C4-2B (cell line): ENCODE results near the gene IL23A.
"Not testable (repeated sequence)": the region's sequence is repeated elsewhere in the genome, so short reads cannot be mapped to it uniquely, and the experiment has no call there.

Experiments
- H3K27ac ChIP-seq: fragments of 450-650 bp; 2 replicates; pipeline ENCODE4 v1.5.1; 2017
- ZFX ChIP-seq: fragments of 450-650 bp; IDR thresholded peaks from 2 replicates; pipeline ENCODE4 v1.6.1; 2017
- TF ChIP-seq, protein P1 (sequence below): fragments of 450-650 bp; conservative IDR thresholded peaks from 2 replicates; pipeline ENCODE4 v1.5.1; 2017; ENCODE audit warnings: mild to moderate bottlenecking

IL23A gene

DNA sequence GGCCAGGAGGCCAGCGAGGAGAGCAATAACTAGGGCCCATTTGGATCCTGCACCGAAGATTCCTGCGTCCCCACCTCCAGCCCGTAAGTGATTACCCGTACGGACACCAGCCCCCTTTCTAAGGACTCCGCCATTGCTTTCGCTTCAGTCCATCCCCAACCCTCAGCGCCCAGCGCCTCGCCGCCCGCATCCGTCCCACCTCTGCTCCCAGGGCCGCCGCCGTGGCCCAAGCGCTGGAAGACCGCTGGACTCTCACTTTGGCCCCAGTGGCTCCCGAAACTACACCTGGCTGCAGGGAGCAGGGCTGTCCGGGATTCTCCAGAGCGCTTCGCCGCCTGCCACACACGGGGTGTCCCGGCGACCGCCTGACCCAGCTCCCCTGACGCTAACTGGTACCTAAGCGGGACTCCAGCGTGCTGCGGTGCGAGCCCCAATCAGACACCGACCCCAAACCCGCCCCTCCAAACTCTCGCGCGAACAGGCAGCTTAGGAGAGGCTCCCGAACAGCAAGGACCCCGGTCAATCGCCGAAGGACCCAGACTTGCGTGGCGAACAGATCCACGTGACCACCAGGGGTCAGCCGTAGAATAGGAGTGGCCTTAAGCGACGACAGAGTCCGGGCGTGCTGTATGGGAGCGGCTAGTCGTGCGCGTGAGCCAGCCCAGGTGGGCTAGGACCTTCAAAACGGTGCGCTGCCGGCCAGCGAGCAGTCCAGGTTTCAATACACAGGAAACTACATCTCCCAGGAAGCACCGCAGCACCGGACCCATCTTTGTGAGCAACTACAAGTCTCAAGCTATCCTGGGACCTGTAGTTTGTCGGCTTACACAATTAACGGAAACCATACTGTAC, 22.8 kb upstream of the IL23A start, which contains the start of gene CNPY2:
TSS of gene CNPY2 (minus strand) at position 367 of the 852 bp plus-strand sequence. CDS start 771 bp downstream, outside the sequence.
- peak within 1 kb of the TSS; percentile 89 for H3K27ac ChIP-seq
- TF ChIP-seq ZFX, result peak; percentile 63
- TF ChIP-seq, protein P1, sequence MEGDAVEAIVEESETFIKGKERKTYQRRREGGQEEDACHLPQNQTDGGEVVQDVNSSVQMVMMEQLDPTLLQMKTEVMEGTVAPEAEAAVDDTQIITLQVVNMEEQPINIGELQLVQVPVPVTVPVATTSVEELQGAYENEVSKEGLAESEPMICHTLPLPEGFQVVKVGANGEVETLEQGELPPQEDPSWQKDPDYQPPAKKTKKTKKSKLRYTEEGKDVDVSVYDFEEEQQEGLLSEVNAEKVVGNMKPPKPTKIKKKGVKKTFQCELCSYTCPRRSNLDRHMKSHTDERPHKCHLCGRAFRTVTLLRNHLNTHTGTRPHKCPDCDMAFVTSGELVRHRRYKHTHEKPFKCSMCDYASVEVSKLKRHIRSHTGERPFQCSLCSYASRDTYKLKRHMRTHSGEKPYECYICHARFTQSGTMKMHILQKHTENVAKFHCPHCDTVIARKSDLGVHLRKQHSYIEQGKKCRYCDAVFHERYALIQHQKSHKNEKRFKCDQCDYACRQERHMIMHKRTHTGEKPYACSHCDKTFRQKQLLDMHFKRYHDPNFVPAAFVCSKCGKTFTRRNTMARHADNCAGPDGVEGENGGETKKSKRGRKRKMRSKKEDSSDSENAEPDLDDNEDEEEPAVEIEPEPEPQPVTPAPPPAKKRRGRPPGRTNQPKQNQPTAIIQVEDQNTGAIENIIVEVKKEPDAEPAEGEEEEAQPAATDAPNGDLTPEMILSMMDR, result no peak; the same call in 1 of the 2 replicates

DNA sequence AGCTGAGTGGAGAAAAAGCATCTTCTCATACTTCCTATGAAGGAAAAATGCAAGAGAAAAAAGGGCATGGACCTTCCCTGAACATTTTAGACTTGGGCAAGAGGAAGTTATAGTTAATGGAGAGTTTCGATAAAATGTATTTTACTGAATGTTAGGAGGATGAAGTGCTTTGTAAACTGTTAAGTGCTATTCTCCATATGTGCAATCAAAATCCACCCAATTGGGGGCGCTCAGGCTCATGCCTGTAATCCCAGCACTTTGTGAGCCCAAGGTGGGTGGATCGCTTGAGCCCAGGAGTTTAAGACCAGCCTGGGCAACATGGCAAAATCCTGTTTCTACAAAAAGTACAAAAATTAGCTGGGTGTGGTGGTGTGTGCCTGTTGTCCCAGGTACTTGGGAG, 21.0 kb upstream of the IL23A start:
- no peak overlapping the region for H3K27ac ChIP-seq
- no peak for TF ChIP-seq ZFX
- TF ChIP-seq, protein P1, result no peak

DNA sequence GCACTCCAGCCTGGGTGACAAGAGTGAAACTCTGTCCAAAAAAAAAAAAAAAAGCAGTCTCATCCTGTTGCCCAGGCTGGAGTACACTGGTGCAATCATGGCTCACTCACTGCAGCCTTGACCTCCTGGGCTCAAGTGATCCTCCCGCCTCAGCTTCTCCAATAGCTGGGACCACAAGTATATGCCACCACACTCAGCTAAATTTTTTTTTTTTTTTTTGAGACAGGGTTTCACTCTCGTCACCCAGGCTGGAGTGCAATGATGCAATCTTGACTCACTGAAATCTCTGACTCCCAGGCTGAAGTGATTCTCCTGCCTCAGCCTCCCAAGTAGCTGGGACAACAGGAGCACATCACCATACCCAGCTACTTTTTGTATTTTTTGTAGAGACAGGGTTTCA, 17.7 kb upstream of the IL23A start:
- no peak overlapping the region for H3K27ac ChIP-seq
- TF ChIP-seq, protein P1, result no peak
- no peak for TF ChIP-seq ZFX

DNA sequence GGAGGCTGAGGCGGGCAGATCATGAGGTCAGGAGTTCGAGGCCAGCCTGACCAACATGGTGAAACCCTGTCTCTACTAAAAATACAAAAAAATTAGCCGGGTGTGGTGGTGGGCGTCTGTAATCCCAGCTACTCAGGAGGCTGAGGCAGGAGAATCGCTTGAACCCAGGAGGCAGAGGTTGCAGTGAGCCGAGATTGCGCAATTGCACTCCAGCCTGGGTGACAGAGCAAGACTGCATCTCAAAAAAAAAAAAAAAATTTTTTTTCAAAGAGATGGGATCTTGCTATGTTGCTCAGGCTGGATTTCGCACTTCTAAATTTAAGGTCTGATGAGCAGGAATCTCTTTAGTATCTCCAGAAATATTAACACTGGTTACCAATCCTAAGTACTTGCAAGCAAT, 17.1 kb upstream of the IL23A start:
- H3K27ac ChIP-seq, result not testable (repeated sequence)

DNA sequence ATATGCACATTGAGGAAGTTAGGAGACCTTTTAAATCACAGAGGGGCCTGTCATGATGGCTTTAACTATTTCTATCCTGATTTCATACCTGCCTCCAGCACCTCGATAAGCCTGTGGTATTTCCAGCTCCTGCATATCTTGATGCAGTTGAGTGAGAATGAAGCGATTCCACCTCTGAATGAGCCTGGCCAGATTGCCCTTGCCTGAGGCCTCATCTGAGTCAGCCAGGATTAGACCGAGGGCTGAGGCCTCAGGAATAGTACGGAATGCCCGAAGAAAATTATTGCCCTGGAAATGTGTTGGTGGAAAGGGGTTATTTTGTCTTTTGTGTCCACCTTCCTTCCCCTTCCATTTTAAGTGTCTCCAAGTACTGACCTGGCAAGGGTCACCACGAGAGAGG, 14.5 kb upstream of the IL23A start:
- H3K27ac ChIP-seq, result no peak overlapping the region
- TF ChIP-seq, protein P1, result no peak
- TF ChIP-seq ZFX, result no peak

DNA sequence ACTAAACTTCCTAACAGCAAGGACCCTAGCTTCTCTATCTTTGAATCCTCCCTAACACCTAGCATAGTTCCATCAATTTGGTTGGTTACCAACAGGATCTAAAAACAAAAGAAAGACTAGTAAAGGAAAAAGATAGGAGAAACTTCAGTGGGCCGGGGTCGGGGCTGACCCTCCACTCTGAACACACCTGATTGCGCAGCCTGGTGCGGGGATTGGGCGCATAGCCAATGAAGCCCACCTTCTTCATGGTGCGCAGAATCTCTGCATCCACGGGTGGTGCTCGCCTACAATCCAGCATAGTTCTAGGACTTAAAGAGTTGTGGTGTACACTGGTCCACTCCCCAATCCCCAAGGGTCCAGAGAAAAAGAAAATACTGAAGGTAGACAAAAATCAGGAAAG, 12.6 kb upstream of the IL23A start:
- no peak overlapping the region for H3K27ac ChIP-seq
- TF ChIP-seq, protein P1, result no peak

DNA sequence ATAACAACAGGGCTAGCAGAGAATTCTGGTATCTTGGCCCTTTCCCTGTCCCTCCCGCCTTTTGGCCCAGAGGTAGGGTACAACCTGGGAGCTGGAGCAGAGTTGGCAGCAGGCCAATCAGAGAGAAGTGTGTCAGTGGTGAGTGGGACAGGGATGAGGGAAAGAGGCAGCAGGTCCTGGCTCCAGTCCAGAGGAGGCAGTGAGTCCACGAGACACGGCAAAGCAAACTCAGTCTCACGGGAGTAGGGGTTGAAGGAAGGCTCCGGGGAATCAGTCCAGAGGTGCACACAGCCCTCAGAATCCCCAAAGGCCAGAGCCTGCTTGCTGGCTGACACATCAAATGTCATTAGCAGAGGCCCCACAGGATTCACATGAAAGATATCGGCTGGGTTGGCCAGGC, 12.2 kb upstream of the IL23A start:
- H3K27ac ChIP-seq, result no peak overlapping the region
- TF ChIP-seq ZFX, result no peak
- TF ChIP-seq, protein P1, result no peak

DNA sequence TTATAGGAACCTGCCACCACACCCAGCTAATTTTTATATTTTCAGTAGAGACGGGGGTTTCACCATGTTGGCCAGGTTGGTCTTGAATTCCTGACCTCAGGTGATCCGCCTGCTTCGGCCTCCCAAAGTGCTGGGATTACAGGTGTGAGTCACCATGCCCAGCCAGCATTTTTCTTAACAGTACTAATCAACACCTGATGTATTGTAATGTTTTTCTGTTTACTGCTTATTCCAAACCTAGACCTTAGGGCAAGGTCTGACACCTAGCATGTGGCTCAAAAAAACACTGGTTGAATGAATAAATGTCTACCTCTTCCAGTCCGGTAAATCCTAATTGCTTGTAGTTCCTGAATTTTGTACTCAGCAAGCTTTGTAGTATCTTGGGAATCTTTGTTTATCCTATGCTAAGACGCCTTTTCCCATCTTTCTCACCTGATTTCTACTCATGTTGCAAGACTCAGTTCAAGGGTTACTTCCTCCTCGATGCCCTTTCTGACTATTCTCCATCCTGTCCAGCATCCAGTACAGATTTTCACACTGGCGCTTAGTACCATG, 7.7 kb upstream of the IL23A start:
- TF ChIP-seq ZFX, result no peak
- TF ChIP-seq, protein P1, result no peak
- no peak overlapping the region for H3K27ac ChIP-seq
